Measurements from ENCODE around the gene ZIC5.
A peak's percentile ranks its signal among the peaks of the same experiment; 100 is the strongest.

DNA sequence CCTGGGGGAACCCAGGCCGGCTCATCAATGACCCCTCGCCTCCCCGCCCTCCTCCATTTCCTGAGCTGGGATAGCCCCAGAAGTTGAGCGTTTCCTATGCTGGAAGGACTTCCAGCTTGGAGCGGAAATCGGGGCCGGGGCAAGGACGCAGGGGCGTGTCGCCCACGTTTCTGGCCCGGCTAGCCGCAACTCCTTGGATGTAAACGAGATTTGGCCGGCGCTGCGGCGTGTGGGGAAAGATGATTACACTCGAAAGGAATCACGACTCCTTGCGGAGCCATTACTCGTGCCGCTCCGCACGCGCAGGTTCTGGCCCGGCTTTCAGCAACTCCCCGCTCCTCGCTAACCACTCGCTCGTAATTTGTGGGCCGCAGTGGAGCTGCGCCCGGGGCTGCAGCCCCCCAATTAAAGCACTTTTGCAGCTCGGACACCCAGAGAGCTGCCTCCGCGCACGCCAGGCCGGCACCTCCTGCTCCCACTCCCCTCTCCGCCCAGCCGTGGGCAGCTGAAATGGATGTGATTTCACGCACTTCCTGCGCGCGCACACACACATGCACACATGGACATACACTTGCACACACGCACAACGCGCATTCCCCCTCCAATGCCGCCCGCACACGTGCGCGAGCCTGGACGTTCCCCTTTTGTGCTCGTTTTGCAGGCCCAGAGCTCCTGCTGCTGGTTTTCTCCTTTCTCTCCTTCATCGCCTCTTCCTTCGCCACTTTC is 15.7 kb downstream of the ZIC5 start:
- TF ChIP-seq, protein P1, sequence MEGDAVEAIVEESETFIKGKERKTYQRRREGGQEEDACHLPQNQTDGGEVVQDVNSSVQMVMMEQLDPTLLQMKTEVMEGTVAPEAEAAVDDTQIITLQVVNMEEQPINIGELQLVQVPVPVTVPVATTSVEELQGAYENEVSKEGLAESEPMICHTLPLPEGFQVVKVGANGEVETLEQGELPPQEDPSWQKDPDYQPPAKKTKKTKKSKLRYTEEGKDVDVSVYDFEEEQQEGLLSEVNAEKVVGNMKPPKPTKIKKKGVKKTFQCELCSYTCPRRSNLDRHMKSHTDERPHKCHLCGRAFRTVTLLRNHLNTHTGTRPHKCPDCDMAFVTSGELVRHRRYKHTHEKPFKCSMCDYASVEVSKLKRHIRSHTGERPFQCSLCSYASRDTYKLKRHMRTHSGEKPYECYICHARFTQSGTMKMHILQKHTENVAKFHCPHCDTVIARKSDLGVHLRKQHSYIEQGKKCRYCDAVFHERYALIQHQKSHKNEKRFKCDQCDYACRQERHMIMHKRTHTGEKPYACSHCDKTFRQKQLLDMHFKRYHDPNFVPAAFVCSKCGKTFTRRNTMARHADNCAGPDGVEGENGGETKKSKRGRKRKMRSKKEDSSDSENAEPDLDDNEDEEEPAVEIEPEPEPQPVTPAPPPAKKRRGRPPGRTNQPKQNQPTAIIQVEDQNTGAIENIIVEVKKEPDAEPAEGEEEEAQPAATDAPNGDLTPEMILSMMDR (conservative IDR thresholded peaks at IDR 0.05 in 1 of 2, IDR thresholded peaks at IDR 0.05 in 1 of 2; ENCODE audit: extremely low read depth in 1 of 2, insufficient read depth in 1 of 2, low read depth in 1 of 2, low read length in 2 of 2) = no peak
- TF ChIP-seq EZH2 (IDR thresholded peaks at IDR 0.05; ENCODE audit: borderline replicate concordance, low read length) = peak; percentile 83
